HUES64 (cell line): Measurements from ENCODE around the gene CCDC194. TPM values are rescaled to one million over a fixed set of nuclear protein-coding genes. Genes with fewer than 3 reads are reported as not detected.

Experiments
- H3K27ac ChIP-seq: 2 replicates; pipeline ENCODE4 v1.7.0; 2013; ENCODE audit warnings: low read depth, low read length, inconsistent platforms
- H3K27me3 ChIP-seq: 2 replicates; pipeline ENCODE4 v1.6.1; 2013; ENCODE audit warnings: mild to moderate bottlenecking, low read length; ENCODE audit not compliant: insufficient read depth
- H3K36me3 ChIP-seq: 2 replicates; pipeline ENCODE4 v1.6.1; 2013; ENCODE audit warnings: mild to moderate bottlenecking, low read length; ENCODE audit not compliant: insufficient read depth
- H3K4me1 ChIP-seq: 2 replicates; pipeline ENCODE4 v1.6.1; 2013; ENCODE audit warnings: mild to moderate bottlenecking, low read length, moderate library complexity; ENCODE audit not compliant: insufficient read depth
- H3K4me3 ChIP-seq: 2 replicates; pipeline ENCODE4 v1.5.1; 2013; ENCODE audit warnings: mild to moderate bottlenecking, low read length, moderate library complexity
- H3K9ac ChIP-seq: 2 replicates; pipeline ENCODE4 v1.6.1; 2013; ENCODE audit warnings: mild to moderate bottlenecking, low read depth, low read length
- H3K9me3 ChIP-seq: 2 replicates; pipeline ENCODE4 v1.6.1; 2013; ENCODE audit warnings: low read depth, low read length; ENCODE audit not compliant: insufficient read depth
- WGBS: fragments of 150-250, 120-280 bp; methylation state at CpG from one replicate; pipeline ENCODE4 v1.1.7; 2013; ENCODE audit warnings: missing lambda C conversion rate; 5-methylcytosine and 5-hydroxymethylcytosine counted together
- polyA plus RNA-seq, 2 experiments: library from polyadenylated mRNA; stranded (reverse); fragments of 50-300 nt; gene quantifications; one replicate each; pipeline ENCODE4 v1.2.3, GENCODE V29; 2013

The CCDC194 gene
- 0.25 TPM for polyA plus RNA-seq (2013, experiment 1 of 2)
- polyA plus RNA-seq (2013, experiment 2 of 2): not detected

GRCh38 chr19:17393914-17394313, at the start of gene CCDC194:
Gene CCDC194 (minus strand): TSS chr19:17394196. CDS start chr19:17394158, 38 bp downstream.
- H3K36me3 ChIP-seq: peaks cover 8% of the 10 kb centered on the region; the same call in 1 of the 2 replicates
- peaks cover 6% of the 10 kb centered on the region for H3K27me3 ChIP-seq
- no peaks in the 10 kb centered on the region for H3K4me1 ChIP-seq
- 0 out of 2 replicates have a peak, but pooled peaks cover 2% of the 10 kb centered on the region for H3K9me3 ChIP-seq
- WGBS: 92% methylated on average over 41 of the region's 41 CpGs
- H3K4me3 ChIP-seq: no peak within 1 kb of the TSS
- H3K27ac ChIP-seq: no peak within 1 kb of the TSS
- H3K9ac ChIP-seq: no peak within 1 kb of the TSS

- H3K9ac ChIP-seq: no peak overlapping the region
- H3K27me3 ChIP-seq: peaks cover 5% of the 10 kb centered on the region
- H3K27ac ChIP-seq: no peak overlapping the region
- no peaks in the 10 kb centered on the region for H3K9me3 ChIP-seq
- 70% methylated on average over 8 of the region's 8 CpGs for WGBS
- H3K36me3 ChIP-seq: no peaks in the 10 kb centered on the region
- no peak overlapping the region for H3K4me3 ChIP-seq
- H3K4me1 ChIP-seq: no peaks in the 10 kb centered on the region
Observed at GRCh38 chr19:17441241-17442021, 47.4 kb upstream of the CCDC194 start.

- 87% methylated on average over 7 of the region's 7 CpGs for WGBS
- Histone ChIP-seq H3K27ac (no peak overlapping the region), H3K4me3 (no peak overlapping the region), H3K9me3 (no peaks in the 10 kb centered on the region), H3K36me3 (no peaks in the 10 kb centered on the region), H3K4me1 (no peaks in the 10 kb centered on the region), H3K27me3 (no peaks in the 10 kb centered on the region), H3K9ac (no peak overlapping the region)
Observed at GRCh38 chr19:17436874-17437267, 42.9 kb upstream of the CCDC194 start.

GRCh38 chr19:17436094-17436873, 42.3 kb upstream of the CCDC194 start:
- Histone ChIP-seq H3K4me1 (no peaks in the 10 kb centered on the region), H3K36me3 (no peaks in the 10 kb centered on the region), H3K27ac (no peak overlapping the region), H3K27me3 (no peaks in the 10 kb centered on the region), H3K4me3 (no peak overlapping the region), H3K9me3 (no peaks in the 10 kb centered on the region), H3K9ac (no peak overlapping the region)
- 92% methylated on average over 24 of the region's 25 CpGs for WGBS

GRCh38 chr19:17435218-17435617, 41.2 kb upstream of the CCDC194 start:
- WGBS: 94% methylated on average over 7 of the region's 7 CpGs
- no peak overlapping the region for H3K9ac ChIP-seq
- H3K4me3 ChIP-seq: no peak overlapping the region
- H3K27ac ChIP-seq: no peak overlapping the region
- no peaks in the 10 kb centered on the region for H3K27me3 ChIP-seq
- no peaks in the 10 kb centered on the region for H3K9me3 ChIP-seq
- H3K4me1 ChIP-seq: no peaks in the 10 kb centered on the region
- no peaks in the 10 kb centered on the region for H3K36me3 ChIP-seq

- Histone ChIP-seq H3K27me3 (no peaks in the 10 kb centered on the region), H3K4me1 (no peaks in the 10 kb centered on the region), H3K4me3 (no peak overlapping the region), H3K27ac (no peak overlapping the region), H3K9me3 (no peaks in the 10 kb centered on the region), H3K36me3 (no peaks in the 10 kb centered on the region), H3K9ac (no peak overlapping the region)
- WGBS: 92% methylated on average over 7 of the region's 7 CpGs
Observed at GRCh38 chr19:17431417-17431816, 37.4 kb upstream of the CCDC194 start.

GRCh38 chr19:17429641-17430113, 35.7 kb upstream of the CCDC194 start:
- H3K36me3 ChIP-seq: no peaks in the 10 kb centered on the region
- no peak overlapping the region for H3K9ac ChIP-seq
- H3K9me3 ChIP-seq: no peaks in the 10 kb centered on the region
- peaks cover under 1% of the 10 kb centered on the region; the same call in 1 of the 2 replicates for H3K4me1 ChIP-seq
- H3K27ac ChIP-seq: no peak overlapping the region
- 89% methylated on average over 17 of the region's 17 CpGs for WGBS
- no peak overlapping the region for H3K4me3 ChIP-seq
- H3K27me3 ChIP-seq: no peaks in the 10 kb centered on the region

GRCh38 chr19:17424743-17425365, 30.9 kb upstream of the CCDC194 start:
- no peaks in the 10 kb centered on the region for H3K27me3 ChIP-seq
- WGBS: 13% methylated on average over 27 of the region's 27 CpGs
- H3K9me3 ChIP-seq: no peaks in the 10 kb centered on the region
- 0 out of 2 replicates have a peak overlapping the region, but pooled peaks have one; percentile 14 for H3K9ac ChIP-seq
- peak overlapping the region; percentile 46 for H3K4me3 ChIP-seq
- peaks cover 4% of the 10 kb centered on the region; the same call in 1 of the 2 replicates for H3K4me1 ChIP-seq
- H3K36me3 ChIP-seq: no peaks in the 10 kb centered on the region; the same call in none of the 2 replicates
- H3K27ac ChIP-seq: no peak overlapping the region

- H3K27me3 ChIP-seq: no peaks in the 10 kb centered on the region
- H3K4me1 ChIP-seq: peaks cover 11% of the 10 kb centered on the region; the same call in 1 of the 2 replicates
- no peaks in the 10 kb centered on the region; the same call in none of the 2 replicates for H3K36me3 ChIP-seq
- H3K9me3 ChIP-seq: no peaks in the 10 kb centered on the region
- no peak overlapping the region for H3K27ac ChIP-seq
- no peak overlapping the region for H3K4me3 ChIP-seq
- no peak overlapping the region for H3K9ac ChIP-seq
- 91% methylated on average over 18 of the region's 20 CpGs for WGBS
Observed at GRCh38 chr19:17423429-17424208, 29.6 kb upstream of the CCDC194 start.

- H3K27ac ChIP-seq: no peak overlapping the region
- H3K4me3 ChIP-seq: no peak overlapping the region
- peaks cover 11% of the 10 kb centered on the region; the same call in 1 of the 2 replicates for H3K4me1 ChIP-seq
- no peak overlapping the region for H3K9ac ChIP-seq
- H3K27me3 ChIP-seq: no peaks in the 10 kb centered on the region
- H3K9me3 ChIP-seq: no peaks in the 10 kb centered on the region
- no peaks in the 10 kb centered on the region; the same call in none of the 2 replicates for H3K36me3 ChIP-seq
- WGBS: 95% methylated on average over 4 of the region's 4 CpGs
Observed at GRCh38 chr19:17421942-17422341, 27.9 kb upstream of the CCDC194 start.
